Measurements from ENCODE around the gene CHRM5.
A peak's percentile ranks its signal among the peaks of the same experiment; 100 is the strongest.
"Not testable (repeated sequence)": the region's sequence is repeated elsewhere in the genome, so short reads cannot be mapped to it uniquely, and the experiment has no call there.

The CHRM5 gene

DNA sequence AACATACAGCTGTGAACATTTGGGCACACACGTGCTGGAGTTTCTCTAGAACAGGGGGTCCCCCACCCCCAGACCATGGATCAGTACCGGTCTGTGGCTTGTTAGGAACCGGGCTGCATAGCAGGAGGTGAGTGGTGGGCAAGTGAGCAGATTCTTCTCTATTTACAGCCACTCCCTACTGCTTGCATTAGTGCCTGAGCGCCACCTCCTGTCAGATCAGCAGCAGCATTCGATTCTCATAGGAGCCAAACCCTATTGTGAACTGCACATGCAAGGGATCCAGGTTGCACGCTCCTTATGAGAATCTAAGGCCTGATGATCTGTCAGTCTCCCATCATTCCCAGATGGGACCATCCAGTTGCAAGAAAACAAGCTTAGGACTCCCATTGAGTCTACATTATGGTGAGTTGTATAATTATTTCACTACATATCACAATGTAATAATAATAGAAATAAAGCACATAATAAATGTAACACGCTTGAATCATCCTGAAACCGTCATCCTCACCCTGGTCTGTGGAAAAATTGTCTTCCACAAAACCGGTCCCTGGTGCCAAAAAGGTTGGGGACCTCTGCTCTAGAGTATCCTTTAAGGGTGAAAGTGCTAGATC lies 25.8 kb downstream of the CHRM5 start:
- ATAC-seq, result peak; percentile 84
- TF ChIP-seq ZFP30 (CRISPR knock-in tag; IDR thresholded peaks at IDR 0.05), result no peak
- no peak for TF ChIP-seq ZNF70 (CRISPR knock-in tag; IDR thresholded peaks at IDR 0.05)
- TF ChIP-seq, protein P1, sequence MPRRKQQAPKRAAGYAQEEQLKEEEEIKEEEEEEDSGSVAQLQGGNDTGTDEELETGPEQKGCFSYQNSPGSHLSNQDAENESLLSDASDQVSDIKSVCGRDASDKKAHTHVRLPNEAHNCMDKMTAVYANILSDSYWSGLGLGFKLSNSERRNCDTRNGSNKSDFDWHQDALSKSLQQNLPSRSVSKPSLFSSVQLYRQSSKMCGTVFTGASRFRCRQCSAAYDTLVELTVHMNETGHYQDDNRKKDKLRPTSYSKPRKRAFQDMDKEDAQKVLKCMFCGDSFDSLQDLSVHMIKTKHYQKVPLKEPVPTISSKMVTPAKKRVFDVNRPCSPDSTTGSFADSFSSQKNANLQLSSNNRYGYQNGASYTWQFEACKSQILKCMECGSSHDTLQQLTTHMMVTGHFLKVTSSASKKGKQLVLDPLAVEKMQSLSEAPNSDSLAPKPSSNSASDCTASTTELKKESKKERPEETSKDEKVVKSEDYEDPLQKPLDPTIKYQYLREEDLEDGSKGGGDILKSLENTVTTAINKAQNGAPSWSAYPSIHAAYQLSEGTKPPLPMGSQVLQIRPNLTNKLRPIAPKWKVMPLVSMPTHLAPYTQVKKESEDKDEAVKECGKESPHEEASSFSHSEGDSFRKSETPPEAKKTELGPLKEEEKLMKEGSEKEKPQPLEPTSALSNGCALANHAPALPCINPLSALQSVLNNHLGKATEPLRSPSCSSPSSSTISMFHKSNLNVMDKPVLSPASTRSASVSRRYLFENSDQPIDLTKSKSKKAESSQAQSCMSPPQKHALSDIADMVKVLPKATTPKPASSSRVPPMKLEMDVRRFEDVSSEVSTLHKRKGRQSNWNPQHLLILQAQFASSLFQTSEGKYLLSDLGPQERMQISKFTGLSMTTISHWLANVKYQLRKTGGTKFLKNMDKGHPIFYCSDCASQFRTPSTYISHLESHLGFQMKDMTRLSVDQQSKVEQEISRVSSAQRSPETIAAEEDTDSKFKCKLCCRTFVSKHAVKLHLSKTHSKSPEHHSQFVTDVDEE (CRISPR knock-in tag; IDR thresholded peaks at IDR 0.05), result no peak
- TF ChIP-seq, protein P2, sequence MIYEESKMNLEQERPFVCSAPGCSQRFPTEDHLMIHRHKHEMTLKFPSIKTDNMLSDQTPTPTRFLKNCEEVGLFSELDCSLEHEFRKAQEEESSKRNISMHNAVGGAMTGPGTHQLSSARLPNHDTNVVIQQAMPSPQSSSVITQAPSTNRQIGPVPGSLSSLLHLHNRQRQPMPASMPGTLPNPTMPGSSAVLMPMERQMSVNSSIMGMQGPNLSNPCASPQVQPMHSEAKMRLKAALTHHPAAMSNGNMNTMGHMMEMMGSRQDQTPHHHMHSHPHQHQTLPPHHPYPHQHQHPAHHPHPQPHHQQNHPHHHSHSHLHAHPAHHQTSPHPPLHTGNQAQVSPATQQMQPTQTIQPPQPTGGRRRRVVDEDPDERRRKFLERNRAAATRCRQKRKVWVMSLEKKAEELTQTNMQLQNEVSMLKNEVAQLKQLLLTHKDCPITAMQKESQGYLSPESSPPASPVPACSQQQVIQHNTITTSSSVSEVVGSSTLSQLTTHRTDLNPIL (CRISPR knock-in tag; IDR thresholded peaks at IDR 0.05; ENCODE audit: low read depth), result no peak
- TF ChIP-seq, protein P3, sequence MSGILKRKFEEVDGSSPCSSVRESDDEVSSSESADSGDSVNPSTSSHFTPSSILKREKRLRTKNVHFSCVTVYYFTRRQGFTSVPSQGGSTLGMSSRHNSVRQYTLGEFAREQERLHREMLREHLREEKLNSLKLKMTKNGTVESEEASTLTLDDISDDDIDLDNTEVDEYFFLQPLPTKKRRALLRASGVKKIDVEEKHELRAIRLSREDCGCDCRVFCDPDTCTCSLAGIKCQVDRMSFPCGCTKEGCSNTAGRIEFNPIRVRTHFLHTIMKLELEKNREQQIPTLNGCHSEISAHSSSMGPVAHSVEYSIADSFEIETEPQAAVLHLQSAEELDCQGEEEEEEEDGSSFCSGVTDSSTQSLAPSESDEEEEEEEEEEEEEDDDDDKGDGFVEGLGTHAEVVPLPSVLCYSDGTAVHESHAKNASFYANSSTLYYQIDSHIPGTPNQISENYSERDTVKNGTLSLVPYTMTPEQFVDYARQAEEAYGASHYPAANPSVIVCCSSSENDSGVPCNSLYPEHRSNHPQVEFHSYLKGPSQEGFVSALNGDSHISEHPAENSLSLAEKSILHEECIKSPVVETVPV (CRISPR knock-in tag; IDR thresholded peaks at IDR 0.05), result no peak
- TF ChIP-seq, protein P4, sequence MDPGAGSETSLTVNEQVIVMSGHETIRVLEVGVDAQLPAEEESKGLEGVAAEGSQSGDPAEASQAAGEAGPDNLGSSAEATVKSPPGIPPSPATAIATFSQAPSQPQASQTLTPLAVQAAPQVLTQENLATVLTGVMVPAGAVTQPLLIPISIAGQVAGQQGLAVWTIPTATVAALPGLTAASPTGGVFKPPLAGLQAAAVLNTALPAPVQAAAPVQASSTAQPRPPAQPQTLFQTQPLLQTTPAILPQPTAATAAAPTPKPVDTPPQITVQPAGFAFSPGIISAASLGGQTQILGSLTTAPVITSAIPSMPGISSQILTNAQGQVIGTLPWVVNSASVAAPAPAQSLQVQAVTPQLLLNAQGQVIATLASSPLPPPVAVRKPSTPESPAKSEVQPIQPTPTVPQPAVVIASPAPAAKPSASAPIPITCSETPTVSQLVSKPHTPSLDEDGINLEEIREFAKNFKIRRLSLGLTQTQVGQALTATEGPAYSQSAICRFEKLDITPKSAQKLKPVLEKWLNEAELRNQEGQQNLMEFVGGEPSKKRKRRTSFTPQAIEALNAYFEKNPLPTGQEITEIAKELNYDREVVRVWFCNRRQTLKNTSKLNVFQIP (CRISPR knock-in tag; IDR thresholded peaks at IDR 0.05; ENCODE audit: borderline replicate concordance, low read depth), result no peak
- no peak for TF ChIP-seq TOX (CRISPR knock-in tag; IDR thresholded peaks at IDR 0.05; ENCODE audit: borderline replicate concordance)
- TF ChIP-seq GLIS3 (CRISPR knock-in tag; IDR thresholded peaks at IDR 0.05), result no peak
- no peak for TF ChIP-seq ZFP3 (CRISPR knock-in tag; IDR thresholded peaks at IDR 0.05)
- TF ChIP-seq ARNTL (CRISPR knock-in tag; IDR thresholded peaks at IDR 0.05; ENCODE audit: borderline replicate concordance, low read depth), result no peak
- TF ChIP-seq ZC3H10 (CRISPR knock-in tag; IDR thresholded peaks at IDR 0.05), result no peak
- no peak for TF ChIP-seq ZNF8 (CRISPR knock-in tag; IDR thresholded peaks at IDR 0.05)
- TF ChIP-seq PPARA (CRISPR knock-in tag; IDR thresholded peaks at IDR 0.05; ENCODE audit: borderline replicate concordance), result no peak
- TF ChIP-seq ISL1 (CRISPR knock-in tag; IDR thresholded peaks at IDR 0.05), result no peak
- TF ChIP-seq ESRRG (CRISPR knock-in tag; IDR thresholded peaks at IDR 0.05), result no peak
- TF ChIP-seq RARB (CRISPR knock-in tag; IDR thresholded peaks at IDR 0.05), result no peak
- TF ChIP-seq SNAI2 (CRISPR knock-in tag; IDR thresholded peaks at IDR 0.05), result no peak
- TF ChIP-seq OSR1 (CRISPR knock-in tag; IDR thresholded peaks at IDR 0.05), result no peak

DNA sequence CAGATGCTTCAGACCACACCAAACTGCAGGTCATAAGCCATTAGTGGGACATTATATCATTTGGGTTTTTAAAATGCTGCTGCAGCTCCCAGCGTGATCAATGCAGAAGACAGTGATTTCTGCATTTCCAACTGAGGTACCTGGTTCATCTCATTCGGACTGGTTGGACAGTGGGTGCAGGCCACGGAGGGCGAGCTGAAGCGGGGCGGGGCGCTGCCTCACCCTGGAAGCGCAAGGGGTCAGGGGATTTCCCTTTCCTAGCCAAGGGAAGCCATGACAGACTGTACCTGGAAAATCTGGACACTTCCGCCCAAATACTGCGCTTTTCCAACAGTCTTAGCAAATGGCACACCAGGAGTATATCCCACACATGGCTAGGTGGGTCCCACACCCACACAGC lies 27.4 kb downstream of the CHRM5 start:
- not testable (repeated sequence) for ATAC-seq

DNA sequence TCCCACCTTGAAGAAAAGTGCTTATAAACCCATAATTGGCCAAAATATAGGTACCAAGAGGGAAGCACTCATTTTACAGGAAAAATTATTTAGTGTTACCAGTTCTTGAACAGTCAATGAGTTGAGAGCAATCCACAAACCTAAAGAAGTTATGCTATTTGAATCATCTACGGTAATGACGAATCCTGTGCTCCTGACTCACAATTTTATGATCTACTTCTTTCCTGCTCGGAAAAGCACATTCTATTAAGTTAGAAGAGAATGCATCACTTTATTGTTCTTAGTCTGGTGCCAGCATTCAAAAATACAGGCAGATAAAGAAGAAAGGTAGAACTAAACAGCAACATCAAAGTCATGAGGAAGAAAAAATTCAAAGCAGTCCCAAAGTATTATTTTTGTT lies 33.2 kb downstream of the CHRM5 start:
- ATAC-seq, result no peak
- TF ChIP-seq, protein P2 (CRISPR knock-in tag; IDR thresholded peaks at IDR 0.05; ENCODE audit: low read depth), result no peak
- TF ChIP-seq ISL1 (CRISPR knock-in tag; IDR thresholded peaks at IDR 0.05), result 0 out of 2 replicates have a peak, but pooled peaks have one; percentile 19

DNA sequence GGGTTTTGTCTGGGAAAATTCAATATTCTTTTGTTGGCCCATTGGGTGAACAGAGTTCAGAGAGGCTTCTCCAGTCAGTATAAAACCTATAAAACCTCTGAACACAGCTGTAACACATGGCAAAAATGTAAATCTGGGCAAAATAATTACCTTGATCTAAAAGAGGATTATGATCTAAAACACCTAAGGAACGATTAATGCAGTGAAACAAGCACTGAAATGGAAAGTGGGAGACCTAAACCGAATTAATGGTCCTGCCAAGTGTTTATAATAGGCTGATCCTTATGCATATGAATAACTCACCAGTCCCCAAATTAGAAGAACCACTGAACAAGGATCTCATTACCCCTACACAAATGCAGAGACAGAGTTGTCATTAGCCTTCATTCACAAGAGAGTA lies 38.1 kb downstream of the CHRM5 start:
- ATAC-seq, result no peak
- TF ChIP-seq, protein P5, sequence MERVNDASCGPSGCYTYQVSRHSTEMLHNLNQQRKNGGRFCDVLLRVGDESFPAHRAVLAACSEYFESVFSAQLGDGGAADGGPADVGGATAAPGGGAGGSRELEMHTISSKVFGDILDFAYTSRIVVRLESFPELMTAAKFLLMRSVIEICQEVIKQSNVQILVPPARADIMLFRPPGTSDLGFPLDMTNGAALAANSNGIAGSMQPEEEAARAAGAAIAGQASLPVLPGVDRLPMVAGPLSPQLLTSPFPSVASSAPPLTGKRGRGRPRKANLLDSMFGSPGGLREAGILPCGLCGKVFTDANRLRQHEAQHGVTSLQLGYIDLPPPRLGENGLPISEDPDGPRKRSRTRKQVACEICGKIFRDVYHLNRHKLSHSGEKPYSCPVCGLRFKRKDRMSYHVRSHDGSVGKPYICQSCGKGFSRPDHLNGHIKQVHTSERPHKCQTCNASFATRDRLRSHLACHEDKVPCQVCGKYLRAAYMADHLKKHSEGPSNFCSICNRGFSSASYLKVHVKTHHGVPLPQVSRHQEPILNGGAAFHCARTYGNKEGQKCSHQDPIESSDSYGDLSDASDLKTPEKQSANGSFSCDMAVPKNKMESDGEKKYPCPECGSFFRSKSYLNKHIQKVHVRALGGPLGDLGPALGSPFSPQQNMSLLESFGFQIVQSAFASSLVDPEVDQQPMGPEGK (CRISPR knock-in tag; IDR thresholded peaks at IDR 0.05; ENCODE audit: borderline replicate concordance), result no peak
- TF ChIP-seq ZC3H10 (CRISPR knock-in tag; IDR thresholded peaks at IDR 0.05) (no peak), TCF4 (CRISPR knock-in tag; IDR thresholded peaks at IDR 0.05; ENCODE audit: borderline replicate concordance) (no peak), GLIS3 (CRISPR knock-in tag; IDR thresholded peaks at IDR 0.05) (no peak), ZFP30 (CRISPR knock-in tag; IDR thresholded peaks at IDR 0.05) (no peak), ZNF8 (CRISPR knock-in tag; IDR thresholded peaks at IDR 0.05) (no peak), CSDC2 (CRISPR knock-in tag; IDR thresholded peaks at IDR 0.05) (no peak), SNAI2 (CRISPR knock-in tag; IDR thresholded peaks at IDR 0.05) (no peak), ZFP3 (CRISPR knock-in tag; IDR thresholded peaks at IDR 0.05) (no peak)
- TF ChIP-seq, protein P4 (CRISPR knock-in tag; IDR thresholded peaks at IDR 0.05; ENCODE audit: borderline replicate concordance, low read depth), result no peak
- TF ChIP-seq, protein P3 (CRISPR knock-in tag; IDR thresholded peaks at IDR 0.05), result no peak

All from SK-N-SH treated with all-trans-retinoic acid at 6 μM for 48 hours (cell line).